Stomach (tissue), 9 donors: Measurements from ENCODE around the gene ENC1. TPM values are rescaled to one million over a fixed set of nuclear protein-coding genes. Genes with fewer than 3 reads are reported as not detected.

Experiments
- DNase-seq, 2 donors: peaks; one replicate each; pipeline versions ENCODE4 v3.0.0 to v3.0.0-alpha.2; 2013 to 2019
- H3K27ac ChIP-seq, 5 donors: fragments of 200-600 bp in 4 of 5; sonication (generic) in 4 of 5; one replicate each; pipeline ENCODE4 v1.5.1; 2013 to 2019; ENCODE audit warnings: mild to moderate bottlenecking in 1 of 5, moderate library complexity in 1 of 5
- H3K27me3 ChIP-seq, 3 donors: fragments of 200-600 bp; sonication (generic); one replicate each; pipeline ENCODE4 v1.5.1; 2017 to 2019; ENCODE audit warnings: mixed run types in 1 of 3
- H3K36me3 ChIP-seq, 4 donors: fragments of 200-600 bp; sonication (generic); 1 replicate in 3 of 4; 2 replicates in 1 of 4; pipeline ENCODE4 v1.5.1; 2016 to 2019
- H3K4me1 ChIP-seq, 4 donors: fragments of 200-600 bp; sonication (generic); one replicate each; pipeline ENCODE4 v1.5.1; 2016 to 2019
- H3K4me3 ChIP-seq, 4 donors: fragments of 200-600 bp; sonication (generic) in 3 of 4; one replicate each; pipeline ENCODE4 v1.5.1; 2016 to 2019; ENCODE audit warnings: mild to moderate bottlenecking in 1 of 4
- H3K9me3 ChIP-seq, 4 donors: fragments of 200-600 bp; sonication (generic); one replicate each; pipeline ENCODE4 v1.5.1; 2016 to 2019
- EP300 ChIP-seq: sonication (generic); formaldehyde crosslinking; IDR thresholded peaks from one replicate; pipeline ENCODE4 v1.6.1; 2017; ENCODE audit warnings: antibody characterized with exemption
- POLR2A ChIP-seq, 4 donors: fragments of 450-650 bp; IDR thresholded peaks; one replicate each; pipeline ENCODE4 v1.6.1; 2016; ENCODE audit warnings: antibody characterized with exemption in 4 of 4, control low read depth in 2 of 4, mild to moderate bottlenecking in 1 of 4, moderate library complexity in 1 of 4
- POLR2AphosphoS5 ChIP-seq, 3 donors: sonication (generic); formaldehyde crosslinking; IDR thresholded peaks; one replicate each; pipeline ENCODE4 v1.6.1; 2016; ENCODE audit warnings: antibody characterized with exemption in 3 of 3
- WGBS, 5 donors: extraction: QIAGEN DNeasy Blood & Tissue Kit in 3 of 5; methylation state at CpG; one replicate each; pipeline versions ENCODE4 v1.1.5 to v1.1.7; 2013 to 2018; 5-methylcytosine and 5-hydroxymethylcytosine counted together
- intact Hi-C: fragments of 100-400 bp; cut with DNase I; formaldehyde crosslinking; loops from one replicate; pipeline ENCODE4 v1.15.1; 2023; ENCODE audit warnings: low total_unique reads
- polyA plus RNA-seq, 3 donors: library from polyadenylated mRNA; stranded (reverse); fragments of 200-250 nt; gene quantifications; one replicate each; pipeline ENCODE4 v1.2.3, GENCODE V29; 2013
- total RNA-seq, 5 donors: library from RNA; depleted of rRNA; stranded (reverse); fragments of >200 nt; gene quantifications; one replicate each; pipeline versions ENCODE4 v1.1.0 to v1.2.3, GENCODE V29; 2014 to 2016
- TF ChIP-seq, protein P1 (sequence below), 7 experiments: fragments of 450-650 bp in 4 of 7; fragments of 200-600 bp in 3 of 7; sonication (generic) in 3 of 7; IDR thresholded peaks; one replicate each; pipeline ENCODE4 v1.5.1; 2016 to 2019; ENCODE audit warnings: antibody characterized with exemption in 7 of 7, control low read depth in 2 of 7, mild to moderate bottlenecking in 1 of 7
- donor health status: healthy with polysubstance abuse.
- donor health status: Bipolar disorder and iron deficiency.
- donor health status: healthy.

The ENC1 gene
- total and polyA plus RNA-seq, 8 donors = 3.5 to 136 (median 14.0) TPM

DNA sequence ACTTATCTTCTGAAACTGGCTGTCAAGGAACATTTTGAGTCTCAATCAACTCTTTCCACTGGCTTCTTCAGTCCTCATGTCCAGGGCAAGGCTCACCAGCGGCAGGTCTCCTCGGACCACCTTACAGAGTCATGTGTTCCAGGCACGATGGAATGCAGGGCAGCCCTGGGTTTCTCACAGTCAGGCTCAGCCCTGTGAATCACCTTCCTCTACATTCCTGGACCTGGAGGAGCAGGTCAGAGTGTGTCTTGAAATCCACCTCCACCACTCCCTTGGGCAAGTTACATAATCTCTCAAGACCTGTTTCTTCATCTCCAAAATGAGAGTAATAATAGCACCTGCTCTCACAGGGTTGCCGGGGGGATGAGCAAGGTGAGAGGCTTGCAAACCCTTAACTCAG, 16.0 kb downstream of the ENC1 start:
- Histone ChIP-seq H3K36me3 (peaks cover 5 to 19% (median 8%) of the 10 kb centered on the region in 4 donors), H3K9me3 (no peaks in the 10 kb centered on the region), H3K4me1 (peaks cover 0 to 31% (median 4%) of the 10 kb centered on the region in 4 donors), H3K4me3 (no peak overlapping the region), H3K27ac (no peak overlapping the region), H3K27me3 (peaks cover 0 to 4% (median 0%) of the 10 kb centered on the region in 3 donors)
- TF ChIP-seq POLR2AphosphoS5 (IDR thresholded peaks at IDR 0.05) = no peak
- TF ChIP-seq, protein P1, sequence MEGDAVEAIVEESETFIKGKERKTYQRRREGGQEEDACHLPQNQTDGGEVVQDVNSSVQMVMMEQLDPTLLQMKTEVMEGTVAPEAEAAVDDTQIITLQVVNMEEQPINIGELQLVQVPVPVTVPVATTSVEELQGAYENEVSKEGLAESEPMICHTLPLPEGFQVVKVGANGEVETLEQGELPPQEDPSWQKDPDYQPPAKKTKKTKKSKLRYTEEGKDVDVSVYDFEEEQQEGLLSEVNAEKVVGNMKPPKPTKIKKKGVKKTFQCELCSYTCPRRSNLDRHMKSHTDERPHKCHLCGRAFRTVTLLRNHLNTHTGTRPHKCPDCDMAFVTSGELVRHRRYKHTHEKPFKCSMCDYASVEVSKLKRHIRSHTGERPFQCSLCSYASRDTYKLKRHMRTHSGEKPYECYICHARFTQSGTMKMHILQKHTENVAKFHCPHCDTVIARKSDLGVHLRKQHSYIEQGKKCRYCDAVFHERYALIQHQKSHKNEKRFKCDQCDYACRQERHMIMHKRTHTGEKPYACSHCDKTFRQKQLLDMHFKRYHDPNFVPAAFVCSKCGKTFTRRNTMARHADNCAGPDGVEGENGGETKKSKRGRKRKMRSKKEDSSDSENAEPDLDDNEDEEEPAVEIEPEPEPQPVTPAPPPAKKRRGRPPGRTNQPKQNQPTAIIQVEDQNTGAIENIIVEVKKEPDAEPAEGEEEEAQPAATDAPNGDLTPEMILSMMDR (IDR thresholded peaks at IDR 0.05) = no peak
- WGBS, 5 donors = 91 to 97% (median 93%) methylated on average over 4 of the region's 4 CpGs
- DNase-seq = no peak
- intact Hi-C loops = no loop called here

DNA sequence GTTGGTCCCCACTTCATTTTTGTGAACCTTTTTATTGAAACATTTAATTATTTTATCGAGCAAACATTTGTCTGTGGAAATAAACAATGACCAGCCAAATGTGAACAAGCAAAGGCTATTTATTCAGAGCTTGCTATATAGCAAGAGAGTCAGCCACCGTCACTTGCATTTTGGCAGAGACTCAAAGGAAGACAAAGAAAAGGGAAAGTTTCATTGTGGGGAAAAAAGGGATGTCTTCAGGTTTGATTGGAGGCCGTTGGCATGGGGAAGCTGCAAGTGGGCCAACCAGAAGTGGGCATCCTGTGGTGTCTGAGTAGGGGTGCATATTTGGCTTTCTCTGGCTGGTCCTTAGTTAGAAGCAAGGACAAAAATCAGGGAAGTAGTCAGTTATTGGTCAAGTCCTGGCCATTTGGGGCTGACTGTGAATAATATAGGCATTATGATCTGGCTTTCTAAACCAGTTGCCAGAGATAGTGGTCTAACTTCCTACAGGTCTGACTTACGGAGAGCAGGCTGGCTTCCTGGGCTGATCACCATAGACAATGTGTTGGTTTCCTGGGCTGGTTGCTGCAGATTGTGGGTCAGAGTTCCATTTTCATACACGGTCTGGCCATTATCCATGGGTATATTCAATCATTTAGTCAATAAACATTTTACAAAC, 16.6 kb downstream of the ENC1 start:
- intact Hi-C loops = no loop called here
- H3K27ac ChIP-seq = no peak overlapping the region
- no peak for TF ChIP-seq EP300
- no peak overlapping the region for H3K4me3 ChIP-seq
- no peak for DNase-seq
- H3K9me3 ChIP-seq = no peaks in the 10 kb centered on the region
- H3K36me3 ChIP-seq = peaks cover 0 to 13% (median 2%) of the 10 kb centered on the region in 4 donors
- WGBS, 5 donors = 63 to 69% (median 66%) methylated on average over 5 of the region's 5 CpGs
- peaks cover 0 to 4% (median 0%) of the 10 kb centered on the region in 3 donors for H3K27me3 ChIP-seq
- peaks cover 0 to 30% (median 4%) of the 10 kb centered on the region in 4 donors for H3K4me1 ChIP-seq

DNA sequence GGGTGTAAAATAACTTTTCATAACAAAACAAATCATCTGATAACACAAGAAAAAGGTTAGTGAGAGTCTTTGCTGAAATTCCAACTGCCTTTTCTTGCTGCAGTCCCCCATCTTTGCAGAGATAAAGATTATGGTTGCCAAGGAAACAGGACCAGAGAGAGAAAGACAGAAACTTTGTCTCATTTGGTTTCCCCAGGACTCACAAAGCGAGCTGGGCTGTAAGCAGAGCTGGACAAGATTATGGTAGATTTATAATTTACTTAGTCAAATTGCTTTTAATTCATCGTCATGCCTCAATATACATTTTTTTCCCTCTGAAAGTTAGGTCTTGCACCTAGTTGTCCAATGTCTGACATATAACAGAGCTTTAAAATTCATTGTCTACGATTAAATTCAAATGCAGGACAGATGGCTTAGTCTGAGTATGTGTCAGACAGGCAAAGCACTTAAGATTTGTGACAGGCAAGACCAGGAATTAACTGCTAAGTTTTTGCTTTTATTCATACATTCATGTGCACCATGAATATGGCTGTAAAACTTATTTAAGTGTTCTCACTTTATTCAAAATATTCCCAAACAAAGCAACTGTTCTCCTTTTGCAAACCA, 17.4 kb downstream of the ENC1 start:
- TF ChIP-seq EP300 (no peak), POLR2A (IDR thresholded peaks at IDR 0.05) (no peak), POLR2AphosphoS5 (IDR thresholded peaks at IDR 0.05) (no peak)
- TF ChIP-seq, protein P1 (IDR thresholded peaks at IDR 0.05) = no peak
- H3K4me3 ChIP-seq = no peak overlapping the region
- DNase-seq = no peak
- intact Hi-C loops = no loop called here
- no peaks in the 10 kb centered on the region for H3K9me3 ChIP-seq
- H3K36me3 ChIP-seq = peaks cover 0 to 5% (median 0%) of the 10 kb centered on the region in 4 donors
- 51 to 70% (median 57%) methylated on average over 3 of the region's 3 CpGs for WGBS, 5 donors
- H3K27me3 ChIP-seq = peaks cover 0 to 4% (median 0%) of the 10 kb centered on the region in 3 donors
- peaks cover 0 to 23% (median 3%) of the 10 kb centered on the region in 4 donors for H3K4me1 ChIP-seq
- no peak overlapping the region for H3K27ac ChIP-seq

DNA sequence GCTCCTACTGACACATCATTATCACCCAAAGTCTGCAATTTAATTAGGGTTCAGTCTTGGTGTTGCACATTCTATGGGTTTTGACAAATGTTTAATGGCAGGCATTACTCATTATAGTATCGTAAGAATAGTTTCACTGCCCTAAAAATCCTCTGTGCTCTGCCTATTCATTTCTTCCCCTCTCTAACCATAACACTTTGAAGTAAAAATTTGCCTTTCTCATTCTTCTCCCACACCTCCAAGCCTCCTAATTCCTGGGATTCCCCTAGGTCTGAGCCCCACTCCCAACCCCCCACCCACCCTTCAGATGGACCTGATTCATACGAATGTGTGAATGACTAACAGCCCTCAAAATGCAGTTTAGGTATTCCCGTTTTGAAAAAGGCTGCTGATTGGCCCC, 18.4 kb downstream of the ENC1 start:
- H3K4me1 ChIP-seq = peaks cover 0 to 20% (median 2%) of the 10 kb centered on the region in 4 donors
- no peak for DNase-seq
- H3K9me3 ChIP-seq = no peaks in the 10 kb centered on the region
- no peak overlapping the region for H3K27ac ChIP-seq
- no peaks in the 10 kb centered on the region for H3K36me3 ChIP-seq
- H3K27me3 ChIP-seq = peaks cover 0 to 4% (median 0%) of the 10 kb centered on the region in 3 donors
- 67 to 73% (median 72%) methylated on average over 3 of the region's 3 CpGs for WGBS, 5 donors
- intact Hi-C loops = no loop called here
- H3K4me3 ChIP-seq = no peak overlapping the region
- TF ChIP-seq EP300 = no peak
- TF ChIP-seq POLR2A (IDR thresholded peaks at IDR 0.05) = no peak

DNA sequence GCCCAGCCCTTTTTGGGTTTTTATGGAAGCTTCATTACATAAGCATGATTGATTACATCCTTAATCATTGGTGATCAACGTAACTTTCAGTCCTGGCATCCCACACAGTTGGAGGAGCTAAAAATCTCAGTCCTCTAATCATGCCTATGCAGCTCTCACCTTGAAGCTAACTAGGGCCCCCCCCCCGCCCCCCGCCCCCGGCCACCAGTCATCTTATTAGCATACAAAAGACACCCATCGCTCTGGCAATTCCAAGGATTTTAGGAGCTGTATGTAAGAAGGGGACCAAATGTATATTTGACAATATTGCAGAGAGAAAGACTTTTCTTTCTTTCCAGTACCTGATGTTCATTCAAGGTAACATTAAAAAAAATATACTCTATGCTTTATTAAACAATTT, 19.0 kb downstream of the ENC1 start:
- WGBS, 5 donors = 73 to 83% (median 78%) methylated on average over 5 of the region's 5 CpGs
- H3K4me3 ChIP-seq = no peak overlapping the region
- no peaks in the 10 kb centered on the region for H3K9me3 ChIP-seq
- peaks cover 0 to 15% (median 1%) of the 10 kb centered on the region in 4 donors for H3K4me1 ChIP-seq
- no peak overlapping the region for H3K27ac ChIP-seq
- no peaks in the 10 kb centered on the region for H3K36me3 ChIP-seq
- H3K27me3 ChIP-seq = peaks cover 0 to 4% (median 0%) of the 10 kb centered on the region in 3 donors
- intact Hi-C loops = no loop called here
- TF ChIP-seq, protein P1 (IDR thresholded peaks at IDR 0.05) = no peak
- TF ChIP-seq POLR2A (IDR thresholded peaks at IDR 0.05) = no peak
- no peak for TF ChIP-seq EP300
- no peak for TF ChIP-seq POLR2AphosphoS5 (IDR thresholded peaks at IDR 0.05)
- no peak for DNase-seq
